ES-I3 (cell line): ENCODE data around the gene MYL5.

Experiments used
- H3K36me3 ChIP-seq: 2 replicates; pipeline ENCODE4 v1.6.1; 2013; ENCODE audit warnings: mild to moderate bottlenecking, low read length, control low read depth, moderate library complexity; ENCODE audit not compliant: insufficient read depth
- H3K4me1 ChIP-seq: 2 replicates; pipeline ENCODE4 v1.6.1; 2013; ENCODE audit warnings: mild to moderate bottlenecking, control low read depth, low read length; ENCODE audit not compliant: insufficient read depth
- H3K9ac ChIP-seq: 2 replicates; pipeline ENCODE4 v1.6.1; 2013; ENCODE audit warnings: low read depth, mild to moderate bottlenecking, low read length, moderate library complexity
- H3K9me3 ChIP-seq: 2 replicates; pipeline ENCODE4 v1.6.1; 2013; ENCODE audit warnings: mild to moderate bottlenecking, low read length, moderate library complexity; ENCODE audit not compliant: control insufficient read depth, insufficient read depth

The MYL5 gene

DNA sequence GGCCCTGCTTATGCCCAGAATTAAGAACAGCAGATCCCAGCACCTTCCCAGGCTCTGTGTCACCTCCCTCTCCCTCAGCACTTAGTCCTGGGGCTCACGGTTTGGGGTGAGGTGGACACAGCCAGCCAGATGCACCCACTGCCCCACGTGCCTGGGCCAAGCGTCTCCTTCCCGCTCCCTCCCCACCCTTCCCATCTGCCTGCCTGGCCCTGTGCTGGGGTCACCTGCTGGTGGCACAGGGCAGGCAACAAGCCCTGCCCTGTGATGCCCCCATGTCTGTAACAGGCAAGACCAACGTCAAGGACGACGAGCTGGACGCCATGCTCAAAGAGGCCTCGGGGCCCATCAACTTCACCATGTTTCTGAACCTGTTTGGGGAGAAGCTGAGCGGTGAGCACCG is 5.3 kb downstream of the MYL5 start:
- Histone ChIP-seq H3K9ac (no peak overlapping the region), H3K36me3 (no peaks in the 10 kb centered on the region), H3K4me1 (peaks cover 5% of the 10 kb centered on the region; the same call in 1 of the 2 replicates), H3K9me3 (no peaks in the 10 kb centered on the region)

DNA sequence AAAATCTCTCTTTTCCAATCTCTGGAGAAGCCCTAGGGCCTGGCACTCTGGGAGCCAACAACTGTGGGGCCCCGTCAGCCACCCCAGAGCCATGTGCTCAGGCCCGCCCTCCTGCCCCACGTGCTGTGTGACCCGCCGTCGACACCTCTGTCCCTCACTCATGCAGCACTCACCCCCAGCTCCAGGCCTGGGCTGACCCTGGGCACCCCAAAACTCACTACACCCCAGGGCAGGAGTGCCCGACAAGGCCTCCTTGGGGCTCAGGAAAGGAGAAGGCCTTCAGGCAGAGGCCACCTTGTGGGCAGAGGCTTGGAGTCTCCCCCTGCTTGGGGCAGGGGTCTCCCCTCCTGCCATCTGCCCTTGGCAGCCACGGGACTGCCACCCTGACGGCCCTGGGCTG is 5.7 kb downstream of the MYL5 start:
- no peaks in the 10 kb centered on the region for H3K9me3 ChIP-seq
- H3K4me1 ChIP-seq: peaks cover 5% of the 10 kb centered on the region; the same call in 1 of the 2 replicates
- H3K9ac ChIP-seq: peak overlapping the region; percentile 51; the same call in 1 of the 2 replicates
- H3K36me3 ChIP-seq: no peaks in the 10 kb centered on the region

DNA sequence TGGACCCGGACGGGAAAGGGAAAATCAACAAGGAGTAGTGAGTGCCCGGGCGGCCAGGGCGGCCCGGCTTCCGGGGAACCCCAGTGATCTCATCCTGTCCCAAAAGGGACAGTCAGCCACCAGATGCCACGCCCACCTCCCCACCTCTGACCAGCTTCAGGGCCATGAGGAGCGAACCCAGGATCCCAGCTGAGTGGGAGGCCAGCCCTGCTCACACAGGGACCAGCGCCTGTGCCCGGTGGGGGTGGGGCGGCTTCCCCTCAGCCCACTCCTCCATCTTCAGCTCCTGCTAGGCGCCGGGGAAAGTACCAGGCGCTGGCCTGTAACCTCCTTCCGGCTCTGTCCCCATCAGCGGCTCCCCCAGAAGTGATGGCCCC is 6.2 kb downstream of the MYL5 start:
- Histone ChIP-seq H3K9ac (peak overlapping the region; percentile 51), H3K9me3 (no peaks in the 10 kb centered on the region), H3K4me1 (peaks cover 5% of the 10 kb centered on the region; the same call in 1 of the 2 replicates), H3K36me3 (no peaks in the 10 kb centered on the region)

DNA sequence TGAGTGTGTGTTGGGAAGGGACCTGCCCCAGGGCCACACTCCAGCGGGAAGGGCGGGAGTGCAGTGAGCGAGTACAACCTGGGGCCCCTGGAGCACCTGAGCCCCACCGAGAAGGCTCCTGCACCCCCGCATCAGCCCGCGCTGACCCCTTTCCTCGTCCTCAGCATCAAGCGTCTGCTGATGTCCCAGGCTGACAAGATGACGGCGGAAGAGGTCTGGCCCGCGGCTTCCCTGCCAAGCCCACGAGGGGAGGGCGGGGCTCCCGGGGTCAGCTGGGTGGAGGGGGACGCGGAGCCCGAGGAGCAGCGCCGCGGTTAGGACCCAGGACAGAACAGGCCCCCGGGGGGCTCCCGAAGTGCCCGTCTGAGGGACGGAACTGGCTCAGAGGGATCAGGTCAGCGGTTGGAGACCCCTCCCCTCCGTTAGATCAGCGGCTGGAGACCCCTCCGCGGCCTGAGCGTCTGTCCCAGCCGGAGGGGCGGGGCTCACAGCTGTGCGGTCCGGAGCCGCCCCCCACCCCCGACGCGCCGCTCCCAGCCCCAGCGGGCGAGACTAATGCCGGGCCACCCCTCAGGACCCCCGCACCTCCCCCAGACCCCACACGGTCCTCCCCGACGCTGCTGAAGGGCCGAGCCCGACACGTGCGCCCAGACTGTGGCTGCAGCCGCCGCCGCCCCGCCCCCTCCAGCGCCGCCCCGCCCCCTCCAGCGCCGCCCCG is 6.7 kb downstream of the MYL5 start:
- no peaks in the 10 kb centered on the region for H3K36me3 ChIP-seq
- peak overlapping the region; percentile 51 for H3K9ac ChIP-seq
- peaks cover 5% of the 10 kb centered on the region; the same call in 1 of the 2 replicates for H3K4me1 ChIP-seq
- H3K9me3 ChIP-seq: no peaks in the 10 kb centered on the region

DNA sequence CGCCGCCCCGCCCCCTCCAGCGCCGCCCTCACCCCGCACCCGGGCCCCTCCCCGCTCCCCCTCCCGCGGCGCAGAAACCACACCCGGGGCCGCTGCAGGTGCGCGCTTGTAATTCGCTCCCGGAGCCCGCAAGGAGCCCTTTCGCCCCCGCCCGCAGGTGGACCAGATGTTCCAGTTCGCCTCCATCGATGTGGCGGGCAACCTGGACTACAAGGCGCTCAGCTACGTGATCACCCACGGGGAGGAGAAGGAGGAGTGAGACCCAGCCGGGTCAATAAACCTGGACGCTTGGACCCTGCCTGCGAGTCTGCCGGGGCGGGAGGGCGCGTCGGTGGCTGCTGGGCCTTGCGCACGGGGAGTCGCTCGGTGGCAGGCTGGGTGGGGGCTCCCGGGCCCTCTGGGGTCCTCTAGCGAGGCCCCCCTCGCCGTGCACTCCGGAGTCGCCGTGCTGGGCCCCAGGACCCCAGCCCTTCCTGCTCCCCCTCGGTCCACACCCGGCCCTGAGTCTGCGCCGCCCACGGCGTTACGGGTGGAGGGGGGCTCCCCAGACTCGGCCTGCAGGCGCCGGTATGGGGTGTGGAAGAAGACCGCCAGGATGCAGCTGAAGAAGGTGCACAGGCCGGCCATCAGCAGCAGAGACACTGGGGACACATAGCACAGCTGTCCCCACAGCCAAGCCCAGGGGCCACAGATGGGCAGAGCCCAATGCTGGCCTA is 7.6 kb downstream of the MYL5 start:
- Histone ChIP-seq H3K9ac (peak overlapping the region; percentile 31; the same call in 1 of the 2 replicates), H3K36me3 (no peaks in the 10 kb centered on the region), H3K9me3 (no peaks in the 10 kb centered on the region), H3K4me1 (peaks cover 5% of the 10 kb centered on the region; the same call in 1 of the 2 replicates)

DNA sequence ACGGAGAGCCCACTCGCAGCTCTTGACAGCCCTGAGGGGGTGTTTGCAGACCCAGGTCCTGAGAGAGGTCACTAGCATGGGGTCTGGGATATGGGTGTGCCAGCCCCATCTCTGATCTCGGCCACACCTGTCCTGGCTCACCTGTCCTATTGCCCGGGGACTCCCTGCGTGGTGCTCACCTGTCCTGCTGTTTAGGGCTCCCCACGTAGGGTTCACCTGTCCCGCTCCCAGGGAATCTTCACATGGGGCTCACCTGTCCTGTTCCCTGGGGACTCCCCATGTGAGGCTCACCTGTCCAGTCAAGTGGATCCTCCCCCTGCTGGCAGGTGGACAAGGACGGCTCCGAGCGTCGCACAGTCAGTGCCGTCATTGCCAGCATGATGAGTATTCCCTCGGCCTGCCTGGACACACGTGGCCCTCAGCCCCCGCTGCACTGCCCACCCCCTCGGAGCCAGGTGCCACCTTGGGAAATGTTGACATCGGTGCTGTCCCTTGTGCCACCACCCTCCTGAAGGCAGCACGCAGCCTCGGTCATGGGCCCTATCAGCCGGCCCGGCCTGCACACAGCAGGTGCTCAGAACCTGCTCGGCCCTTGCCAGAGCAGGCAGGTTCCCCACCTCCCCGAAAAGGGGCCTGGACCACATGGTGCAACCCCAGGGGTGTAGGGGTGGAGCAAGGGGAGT is 8.3 kb downstream of the MYL5 start:
- Histone ChIP-seq H3K9ac (no peak overlapping the region), H3K36me3 (no peaks in the 10 kb centered on the region), H3K9me3 (no peaks in the 10 kb centered on the region), H3K4me1 (peaks cover 5% of the 10 kb centered on the region; the same call in 1 of the 2 replicates)

DNA sequence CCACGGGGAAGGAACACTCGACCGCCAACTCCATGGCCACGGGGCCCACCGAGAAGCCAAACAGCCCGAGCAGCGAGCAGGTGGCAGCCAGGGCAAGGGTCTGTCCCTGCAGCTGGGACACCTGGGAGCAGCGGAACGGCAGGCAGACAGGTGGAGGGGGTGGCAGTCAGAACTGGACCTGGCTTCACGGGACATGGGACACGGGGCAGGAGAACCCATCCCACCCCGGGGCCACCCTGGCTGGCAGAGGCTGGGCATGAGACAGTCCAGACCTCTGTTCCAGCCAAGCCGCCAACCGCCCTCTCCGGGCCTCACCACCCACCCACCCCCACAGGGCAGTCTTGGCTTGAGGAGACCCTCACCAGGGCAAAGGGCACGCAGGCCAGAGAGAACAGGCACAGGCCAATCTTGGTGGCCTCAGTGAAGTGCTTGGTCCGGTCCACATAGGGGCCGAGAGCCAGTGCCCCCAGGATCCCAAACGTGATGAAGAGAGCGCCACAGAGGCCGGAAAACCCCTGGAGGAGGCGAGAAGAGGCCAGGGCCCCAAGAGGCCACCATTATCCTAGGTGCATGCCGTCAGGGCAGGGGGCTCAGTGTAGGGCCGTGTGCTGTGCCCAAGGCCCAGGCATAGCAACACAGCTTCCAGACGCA is 9.0 kb downstream of the MYL5 start:
- Histone ChIP-seq H3K36me3 (no peaks in the 10 kb centered on the region), H3K9me3 (no peaks in the 10 kb centered on the region), H3K4me1 (peaks cover 5% of the 10 kb centered on the region; the same call in 1 of the 2 replicates), H3K9ac (no peak overlapping the region)

DNA sequence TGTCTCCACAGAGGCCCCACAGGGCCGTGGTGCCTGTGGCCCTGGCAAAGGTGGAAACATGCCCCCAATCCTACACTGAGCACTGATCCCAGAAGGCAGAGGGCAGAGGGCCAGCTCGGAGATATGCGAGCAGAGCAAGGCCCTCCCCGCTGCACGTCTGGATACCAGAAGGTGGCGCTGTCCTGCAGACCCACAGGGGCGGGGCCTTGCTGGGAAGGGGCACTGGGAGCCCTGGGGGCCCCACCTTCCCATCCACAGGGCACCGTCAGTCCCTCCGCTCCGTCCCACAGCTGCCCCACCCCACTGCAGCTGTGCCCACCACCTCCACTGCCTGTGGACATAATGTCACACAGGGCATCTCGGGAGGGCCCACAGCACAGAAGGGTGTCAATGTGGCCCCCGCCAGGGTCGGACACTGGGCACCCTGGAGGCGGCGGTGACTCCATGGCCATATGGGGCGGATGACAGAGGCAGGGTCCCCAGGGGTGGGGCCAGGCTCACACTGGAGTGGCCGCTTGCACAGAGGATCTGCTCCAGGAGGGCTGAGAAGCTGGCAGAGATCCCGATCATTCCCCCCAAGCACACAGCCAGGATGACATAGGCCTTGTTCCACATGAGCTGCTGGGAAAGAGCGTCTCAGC is 9.8 kb downstream of the MYL5 start:
- no peak overlapping the region for H3K9ac ChIP-seq
- H3K9me3 ChIP-seq: no peaks in the 10 kb centered on the region
- H3K36me3 ChIP-seq: no peaks in the 10 kb centered on the region
- peaks cover 5% of the 10 kb centered on the region; the same call in 1 of the 2 replicates for H3K4me1 ChIP-seq

DNA sequence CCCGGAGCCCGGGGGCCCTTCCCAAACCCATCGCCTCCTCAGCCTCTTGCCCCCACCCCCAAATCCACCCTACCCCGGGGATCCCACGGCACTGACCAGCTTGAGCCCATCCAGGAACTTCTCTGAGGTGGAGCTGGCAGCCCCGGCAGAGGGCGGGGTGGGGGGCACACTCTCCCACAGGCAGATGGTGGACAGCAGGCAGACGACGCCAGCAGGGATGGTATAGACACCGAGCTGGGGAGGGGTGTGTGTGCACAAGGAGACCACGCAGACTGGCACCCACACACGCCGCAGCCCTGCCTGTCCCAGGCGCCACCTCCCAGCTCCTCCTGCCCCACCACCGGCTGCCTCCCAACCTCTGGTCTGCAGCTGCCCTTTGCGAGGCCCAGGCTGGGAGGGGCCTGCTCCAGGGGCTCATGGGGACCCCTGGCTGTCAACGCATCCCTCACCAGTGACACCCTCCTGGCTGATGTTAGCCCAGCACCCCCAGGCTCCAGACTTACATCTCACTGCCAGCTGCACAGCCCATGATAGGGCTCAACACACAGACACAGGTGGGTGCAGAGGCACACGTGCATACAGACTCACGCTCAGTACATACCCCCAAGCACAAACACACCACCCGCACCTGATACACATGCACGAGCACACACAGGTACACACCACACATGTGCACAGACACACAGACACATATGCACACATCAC is 10.4 kb downstream of the MYL5 start:
- H3K36me3 ChIP-seq: no peaks in the 10 kb centered on the region
- H3K4me1 ChIP-seq: peaks cover 9% of the 10 kb centered on the region; the same call in 1 of the 2 replicates
- H3K9me3 ChIP-seq: no peaks in the 10 kb centered on the region
- H3K9ac ChIP-seq: no peak overlapping the region

DNA sequence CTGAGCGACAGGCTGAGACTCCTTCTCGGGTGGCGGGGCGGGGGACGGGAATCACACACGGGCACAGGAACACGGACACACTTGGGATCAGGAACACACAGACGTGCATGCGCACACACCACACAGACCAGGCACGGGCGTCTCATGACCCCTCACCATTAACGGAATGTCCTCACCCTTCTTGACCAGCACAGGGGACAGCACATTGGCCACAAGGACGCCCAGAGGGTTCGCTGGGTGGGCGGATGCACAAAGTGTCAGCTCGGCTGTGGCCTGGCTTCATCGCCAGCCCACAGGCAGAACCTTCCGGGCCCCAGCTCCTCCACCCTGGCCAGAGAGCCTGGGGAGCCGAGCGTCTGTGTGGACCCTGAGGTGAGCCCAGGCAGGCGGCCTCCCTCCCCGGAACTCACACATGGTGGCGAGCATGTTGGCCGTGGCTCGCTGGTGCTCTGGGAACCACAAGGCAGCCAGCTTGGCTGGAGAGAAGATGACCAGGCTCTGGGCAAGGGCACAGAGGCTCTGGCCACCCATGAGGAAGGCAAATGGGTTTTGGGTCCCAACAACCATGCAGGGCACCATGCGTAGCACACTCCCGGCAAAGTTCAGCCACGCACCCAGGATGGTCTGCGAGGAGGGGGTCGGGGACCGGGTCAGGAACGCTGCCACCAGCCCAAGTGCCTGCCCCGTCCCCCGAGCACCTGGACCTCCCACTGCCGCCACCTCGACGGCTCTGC is 11.5 kb downstream of the MYL5 start:
- Histone ChIP-seq H3K4me1 (peaks cover 11% of the 10 kb centered on the region; the same call in 1 of the 2 replicates), H3K36me3 (no peaks in the 10 kb centered on the region), H3K9me3 (no peaks in the 10 kb centered on the region), H3K9ac (no peak overlapping the region)

DNA sequence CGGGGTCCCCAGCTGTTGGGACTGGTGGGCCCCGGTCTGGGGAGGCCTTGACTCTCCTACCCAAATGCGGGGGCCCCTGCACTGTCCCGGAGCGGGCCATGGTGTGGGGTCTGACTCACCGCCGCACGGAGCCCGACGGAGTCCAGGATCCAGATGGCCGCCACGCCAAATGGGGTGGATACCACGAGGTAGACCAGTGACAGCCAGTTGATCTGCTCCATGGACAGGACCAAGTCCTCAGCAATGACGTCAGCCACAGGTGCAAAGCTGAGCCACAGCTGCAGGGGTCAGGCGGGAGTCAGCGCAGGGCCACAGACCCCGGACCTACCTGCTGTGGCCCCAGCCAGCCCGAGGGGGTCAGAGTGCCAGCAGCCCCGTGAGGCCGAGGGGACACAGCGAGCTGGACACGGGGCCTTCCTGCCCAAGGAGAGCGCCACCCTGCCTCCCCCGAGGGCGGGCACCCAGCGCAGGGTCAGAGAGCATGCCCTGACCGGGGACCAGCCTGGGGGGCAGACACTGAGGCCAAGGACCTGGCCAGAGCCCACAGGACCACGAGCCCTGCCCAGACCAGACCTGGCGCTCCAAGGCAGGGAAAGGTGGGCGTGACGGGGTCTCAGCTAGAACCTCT is 12.2 kb downstream of the MYL5 start:
- Histone ChIP-seq H3K36me3 (no peaks in the 10 kb centered on the region), H3K4me1 (peaks cover 11% of the 10 kb centered on the region; the same call in 1 of the 2 replicates), H3K9ac (no peak overlapping the region)

DNA sequence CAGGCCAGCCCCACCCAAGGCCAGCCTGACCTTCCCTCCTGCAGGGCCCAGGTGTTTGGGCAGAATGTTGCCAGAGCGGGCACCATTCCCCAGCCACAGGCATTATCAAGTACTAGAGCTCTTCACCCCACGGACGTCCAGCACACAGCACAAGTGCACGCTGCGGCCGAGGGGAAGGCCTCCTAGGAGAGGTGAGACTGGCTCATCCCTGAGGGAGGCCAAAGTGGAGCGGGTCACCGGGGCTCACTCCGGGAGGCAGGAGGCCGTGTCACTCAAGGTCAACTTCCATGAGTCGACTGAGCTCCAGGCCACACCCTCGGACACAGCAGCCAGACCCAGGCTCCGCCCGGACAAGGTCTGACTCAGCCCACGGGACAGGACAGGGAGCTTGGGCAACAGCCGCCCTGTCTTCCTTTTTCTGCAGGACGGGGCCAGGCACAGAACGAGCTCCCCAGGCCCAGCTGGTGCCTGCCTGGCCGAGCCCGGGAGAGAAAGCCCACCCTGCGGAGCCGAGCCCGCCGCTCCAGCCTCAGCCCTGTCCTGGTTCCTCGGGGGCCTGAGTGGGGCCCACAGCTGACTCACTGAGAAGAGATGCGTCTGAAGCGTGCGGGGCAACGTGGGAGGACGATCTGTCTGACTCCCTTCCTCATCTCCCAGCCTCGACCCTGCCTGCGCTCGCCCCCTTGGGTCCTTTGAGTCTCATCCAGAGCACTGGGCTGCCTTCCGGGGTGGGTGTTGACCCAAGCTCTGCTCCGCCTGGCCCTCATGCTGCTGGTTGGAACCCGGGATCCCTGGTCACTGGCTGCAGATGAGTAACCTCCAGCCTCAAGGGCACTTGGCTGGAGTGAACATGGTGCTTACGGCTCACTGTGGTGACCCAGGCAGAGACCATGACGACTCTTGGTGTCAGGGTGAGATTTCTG is 13.0 kb downstream of the MYL5 start:
- H3K4me1 ChIP-seq: peaks cover 11% of the 10 kb centered on the region; the same call in 1 of the 2 replicates
- no peaks in the 10 kb centered on the region for H3K36me3 ChIP-seq
- no peak overlapping the region for H3K9ac ChIP-seq
- H3K9me3 ChIP-seq: no peaks in the 10 kb centered on the region

More for the DNA sequence above, 12.2 kb downstream of the MYL5 start:
- H3K9me3 ChIP-seq: no peaks in the 10 kb centered on the region
